Glutamatergic neuron (in vitro differentiated cells): ENCODE data around the gene TRAPPC8. TPM values are rescaled to one million over a fixed set of nuclear protein-coding genes. Genes with fewer than 3 reads are reported as not detected.
A peak's percentile ranks its signal among the peaks of the same experiment; 100 is the strongest.
"Not testable (repeated sequence)": the region's sequence is repeated elsewhere in the genome, so short reads cannot be mapped to it uniquely, and the experiment has no call there.

Experiments used
- DNase-seq: peaks from one replicate; pipeline ENCODE4 v3.0.0; 2022
- H3K27ac Mint-ChIP-seq: one replicate; pipeline ENCODE4 v1.8.0; 2020; ENCODE audit warnings: mild to moderate bottlenecking, mixed read lengths, inconsistent platforms; ENCODE audit not compliant: unreplicated experiment
- H3K27me3 Mint-ChIP-seq: one replicate; pipeline ENCODE4 v1.8.0; 2020; ENCODE audit warnings: mild to moderate bottlenecking, moderate library complexity, mixed read lengths, inconsistent platforms; ENCODE audit not compliant: unreplicated experiment
- H3K36me3 Mint-ChIP-seq: one replicate; pipeline ENCODE4 v1.8.0; 2020; ENCODE audit warnings: mild to moderate bottlenecking, mixed read lengths, inconsistent platforms; ENCODE audit not compliant: unreplicated experiment
- H3K4me1 Mint-ChIP-seq: one replicate; pipeline ENCODE4 v1.8.0; 2020; ENCODE audit warnings: mild to moderate bottlenecking, low read depth, mixed read lengths, inconsistent platforms; ENCODE audit not compliant: unreplicated experiment
- H3K4me3 Mint-ChIP-seq: one replicate; pipeline ENCODE4 v1.8.0; 2020; ENCODE audit warnings: mild to moderate bottlenecking, mixed read lengths, inconsistent platforms; ENCODE audit not compliant: unreplicated experiment
- H3K9me3 Mint-ChIP-seq: one replicate; pipeline ENCODE4 v1.8.0; 2020; ENCODE audit warnings: mild to moderate bottlenecking, moderate library complexity, mixed read lengths, inconsistent platforms; ENCODE audit not compliant: unreplicated experiment
- total RNA-seq: library from RNA; stranded (reverse); fragmentation: NEBNext Ultra II Directional; extraction: Animal tissue kit (Norgen Biotek cat#: 25700); gene quantifications from one replicate; pipeline ENCODE4 v1.2.1, GENCODE V29; 2021; ENCODE audit not compliant: unreplicated experiment
- TF ChIP-seq, protein P1 (sequence below): fragments of 200-600 bp; sonication (generic); IDR thresholded peaks from one replicate; pipeline ENCODE4 v1.5.0; 2021; ENCODE audit not compliant: partially characterized antibody, unreplicated experiment

The TRAPPC8 gene
- total RNA-seq, 1 donor from 2014 or later = 41.0 TPM

DNA sequence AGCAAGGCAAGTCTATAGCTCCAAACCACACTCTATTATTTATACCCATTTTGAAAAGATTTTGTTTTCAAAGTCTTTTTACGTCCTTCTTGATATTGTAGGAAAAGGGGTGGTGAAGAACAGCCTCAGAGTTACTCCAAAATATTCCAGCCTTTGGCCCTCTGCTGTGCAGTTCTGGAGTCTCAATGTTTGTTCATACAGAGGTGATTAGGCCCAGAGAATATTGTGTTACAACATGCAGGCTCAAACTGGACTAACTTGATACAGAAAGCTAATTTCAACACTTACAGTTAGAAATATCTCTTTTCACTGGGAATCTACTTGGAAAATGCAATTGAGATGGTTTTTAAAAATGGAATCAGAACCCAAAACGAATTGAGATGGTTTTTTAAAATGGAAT, 141.8 kb downstream of the TRAPPC8 start:
- peaks cover 1% of the 10 kb centered on the region for H3K4me1 Mint-ChIP-seq
- H3K4me3 Mint-ChIP-seq = no peak overlapping the region
- no peak overlapping the region for H3K27ac Mint-ChIP-seq
- peaks cover 3% of the 10 kb centered on the region for H3K27me3 Mint-ChIP-seq
- TF ChIP-seq, protein P1, sequence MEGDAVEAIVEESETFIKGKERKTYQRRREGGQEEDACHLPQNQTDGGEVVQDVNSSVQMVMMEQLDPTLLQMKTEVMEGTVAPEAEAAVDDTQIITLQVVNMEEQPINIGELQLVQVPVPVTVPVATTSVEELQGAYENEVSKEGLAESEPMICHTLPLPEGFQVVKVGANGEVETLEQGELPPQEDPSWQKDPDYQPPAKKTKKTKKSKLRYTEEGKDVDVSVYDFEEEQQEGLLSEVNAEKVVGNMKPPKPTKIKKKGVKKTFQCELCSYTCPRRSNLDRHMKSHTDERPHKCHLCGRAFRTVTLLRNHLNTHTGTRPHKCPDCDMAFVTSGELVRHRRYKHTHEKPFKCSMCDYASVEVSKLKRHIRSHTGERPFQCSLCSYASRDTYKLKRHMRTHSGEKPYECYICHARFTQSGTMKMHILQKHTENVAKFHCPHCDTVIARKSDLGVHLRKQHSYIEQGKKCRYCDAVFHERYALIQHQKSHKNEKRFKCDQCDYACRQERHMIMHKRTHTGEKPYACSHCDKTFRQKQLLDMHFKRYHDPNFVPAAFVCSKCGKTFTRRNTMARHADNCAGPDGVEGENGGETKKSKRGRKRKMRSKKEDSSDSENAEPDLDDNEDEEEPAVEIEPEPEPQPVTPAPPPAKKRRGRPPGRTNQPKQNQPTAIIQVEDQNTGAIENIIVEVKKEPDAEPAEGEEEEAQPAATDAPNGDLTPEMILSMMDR = no peak
- DNase-seq = no peak
- H3K36me3 Mint-ChIP-seq = no peaks in the 10 kb centered on the region
- H3K9me3 Mint-ChIP-seq = peaks cover 3% of the 10 kb centered on the region

DNA sequence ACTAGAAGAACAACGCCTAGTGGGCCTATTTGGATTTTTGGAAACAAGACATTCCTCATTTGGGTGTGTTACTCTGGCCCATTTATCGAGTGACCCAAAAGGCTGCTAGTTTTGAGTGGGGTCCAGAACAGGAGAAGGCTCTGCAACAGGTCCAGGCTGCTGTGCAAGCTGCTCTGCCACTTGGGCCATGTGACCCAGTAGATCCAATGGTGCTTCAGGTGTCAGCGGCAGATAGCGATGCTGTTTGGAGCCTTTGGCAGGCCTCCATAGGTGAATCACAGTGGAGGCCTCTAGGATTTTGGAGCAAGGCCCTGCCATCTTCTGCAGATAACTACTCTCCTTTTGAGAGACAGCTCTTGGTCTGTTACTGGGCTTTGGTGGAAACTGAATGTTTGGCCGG, 143.7 kb downstream of the TRAPPC8 start:
- H3K27ac Mint-ChIP-seq, H3K4me3 Mint-ChIP-seq, H3K9me3 Mint-ChIP-seq, H3K4me1 Mint-ChIP-seq, DNase-seq, H3K27me3 Mint-ChIP-seq, H3K36me3 Mint-ChIP-seq: not testable (repeated sequence)

DNA sequence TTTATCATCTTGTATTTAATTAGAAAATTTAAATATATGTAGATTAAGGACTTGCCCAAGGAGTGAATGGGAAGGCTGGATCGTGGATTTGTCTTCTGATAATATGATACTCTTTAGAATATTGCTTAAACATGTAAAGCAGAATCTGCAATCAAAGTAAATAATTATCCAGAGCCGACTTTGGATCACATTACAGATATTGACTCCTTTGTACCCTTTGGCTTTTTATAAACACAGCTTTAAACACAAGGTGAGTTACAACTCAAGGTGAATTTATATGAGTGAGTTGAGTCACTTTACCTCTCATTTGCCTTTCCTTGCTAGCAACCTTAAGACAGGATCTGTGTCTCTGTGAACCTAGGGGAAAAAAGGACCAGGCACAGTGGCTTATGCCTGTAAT, 144.5 kb downstream of the TRAPPC8 start:
- no peaks in the 10 kb centered on the region for H3K36me3 Mint-ChIP-seq
- H3K27ac Mint-ChIP-seq = no peak overlapping the region
- no peaks in the 10 kb centered on the region for H3K27me3 Mint-ChIP-seq
- peaks cover 5% of the 10 kb centered on the region for H3K4me1 Mint-ChIP-seq
- TF ChIP-seq, protein P1 = no peak
- H3K9me3 Mint-ChIP-seq = no peaks in the 10 kb centered on the region
- no peak overlapping the region for H3K4me3 Mint-ChIP-seq
- DNase-seq = no peak

DNA sequence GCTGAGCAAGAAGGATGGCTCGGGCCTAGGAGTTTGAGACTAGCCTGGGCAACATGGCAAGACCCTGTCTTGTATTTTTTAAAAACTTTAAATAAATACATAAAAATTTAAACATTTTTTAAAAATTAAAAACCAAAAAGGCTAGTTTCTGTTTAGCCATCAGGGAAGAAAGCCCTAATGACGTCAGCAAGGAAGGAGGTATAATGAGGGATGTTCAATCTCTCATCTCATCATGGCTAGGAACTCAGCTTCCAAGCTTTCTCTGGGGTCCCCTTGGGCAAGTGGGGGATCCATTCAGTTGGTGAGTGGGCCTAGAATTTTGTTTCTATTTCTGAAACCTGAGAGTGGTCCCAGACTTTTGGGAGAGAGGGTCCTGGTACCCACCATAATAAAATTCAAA, 147.2 kb downstream of the TRAPPC8 start:
- no peak for DNase-seq
- Mint-ChIP-seq H3K4me1 (peaks cover 7% of the 10 kb centered on the region), H3K4me3 (no peak overlapping the region), H3K27ac (no peak overlapping the region), H3K36me3 (no peaks in the 10 kb centered on the region), H3K27me3 (no peaks in the 10 kb centered on the region), H3K9me3 (no peaks in the 10 kb centered on the region)
- TF ChIP-seq, protein P1 = no peak

DNA sequence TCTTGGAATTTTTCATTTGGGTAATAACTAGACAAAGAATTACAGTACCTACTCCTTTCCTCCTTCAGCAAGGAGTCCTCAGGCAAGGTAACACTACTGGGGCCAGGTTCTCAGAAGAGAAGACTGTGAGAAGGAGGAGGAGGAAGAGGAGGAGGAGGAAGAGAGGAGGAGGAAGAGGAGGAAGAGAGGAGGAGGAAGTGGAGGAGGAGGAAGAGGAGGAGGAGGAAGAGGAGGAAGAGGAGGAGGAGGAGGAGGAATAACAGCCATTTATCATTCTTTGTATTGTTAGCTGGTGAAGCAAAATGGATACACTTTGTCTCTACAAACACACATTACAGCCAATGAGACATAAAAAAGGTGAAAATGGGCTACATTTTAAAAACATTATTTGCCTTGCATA, 149.4 kb downstream of the TRAPPC8 start:
- no peak overlapping the region for H3K4me3 Mint-ChIP-seq
- no peaks in the 10 kb centered on the region for H3K36me3 Mint-ChIP-seq
- H3K27ac Mint-ChIP-seq = peak overlapping the region; percentile 74
- H3K4me1 Mint-ChIP-seq = peaks cover 7% of the 10 kb centered on the region
- DNase-seq = no peak
- TF ChIP-seq, protein P1 = no peak
- no peaks in the 10 kb centered on the region for H3K27me3 Mint-ChIP-seq
- peaks cover 2% of the 10 kb centered on the region for H3K9me3 Mint-ChIP-seq

DNA sequence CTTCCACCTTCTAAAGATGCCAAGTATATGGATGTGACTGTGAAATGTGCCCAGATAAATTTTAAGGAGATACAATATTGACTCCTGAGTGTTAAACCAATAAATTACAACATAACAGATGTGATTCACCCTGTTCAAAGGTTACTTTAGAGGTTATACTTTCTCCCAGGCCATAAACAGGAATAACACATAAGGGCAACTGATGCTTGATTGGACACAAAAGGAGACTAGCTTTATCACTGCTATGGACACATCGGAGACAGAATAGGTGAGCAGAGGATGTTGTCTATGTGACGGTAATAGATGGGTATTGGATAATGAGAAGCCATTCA, 150.4 kb downstream of the TRAPPC8 start:
- Mint-ChIP-seq H3K27me3 (no peaks in the 10 kb centered on the region), H3K4me3 (no peak overlapping the region), H3K9me3 (peaks cover 2% of the 10 kb centered on the region), H3K27ac (no peak overlapping the region), H3K4me1 (peaks cover 7% of the 10 kb centered on the region), H3K36me3 (no peaks in the 10 kb centered on the region)
- no peak for DNase-seq
- TF ChIP-seq, protein P1 = no peak
